HCT116 (cell line): ENCODE measurements around the gene CDKAL1. TPM values are rescaled to one million over a fixed set of nuclear protein-coding genes. Genes with fewer than 3 reads are reported as not detected.

Experiments used
- ATAC-seq: fragments of 200-7000 bp; cut with Tn5 transposase; 2 replicates; pipeline ENCODE4 v1.9.1; 2020; ENCODE audit warnings: mild to moderate bottlenecking, moderate library complexity
- BruUV-seq: library from RNA; stranded (reverse); fragments of 400-500 nt; replicated peaks from 2 replicates; lab custom pipeline; 2021; lab: Mats Ljungman, UMichigan
- CTCF ChIA-PET: fragments of 300-600 bp; sonication (Branson Sonifier 250); formaldehyde crosslinking; loops from one replicate; lab custom pipeline; 2021; ENCODE audit warnings: antibody characterized with exemption; lab: Charles Lee
- POLR2A ChIA-PET: fragments of 300-600, 350-600 bp; sonication (Branson Sonifier 250); formaldehyde crosslinking; loops from one replicate; lab custom pipeline; 2021; ENCODE audit warnings: antibody characterized with exemption; lab: Charles Lee
- RAD21 ChIA-PET, 2 experiments: fragments of 300-600 bp; sonication (Branson Sonifier 250); formaldehyde crosslinking; loops; one replicate each; lab custom pipeline; 2023; ENCODE audit warnings: low total read pairs in 2 of 2; ENCODE audit not compliant: uncharacterized antibody in 2 of 2, unreplicated experiment in 2 of 2, low non-redundant PET in 1 of 2; lab: Charles Lee
- DNase-seq: peaks from one replicate; pipeline ENCODE4 v3.0.0-alpha.2; 2010; ENCODE audit warnings: low read depth, low spot score
- H2AFZ ChIP-seq: fragments of 200-600 bp; shearing (Covaris generic), sonication (generic); 2 replicates; pipeline ENCODE4 v1.6.1; 2017; ENCODE audit warnings: low read depth, mixed run types, mixed read lengths, antibody characterized with exemption, low read length; ENCODE audit not compliant: poor library complexity, severe bottlenecking
- H3K27ac ChIP-seq: 2 replicates; pipeline ENCODE4 v1.5.1; 2012; ENCODE audit warnings: low read depth, low read length
- H3K27me3 ChIP-seq: fragments of 200-600 bp; sonication (generic); 2 replicates; pipeline ENCODE4 v1.6.1; 2016; ENCODE audit warnings: mixed run types, low read length, mixed read lengths; ENCODE audit not compliant: insufficient read depth
- H3K36me3 ChIP-seq, 2 experiments: fragments of 200-500 bp in 1 of 2; fragments of 200-600 bp in 1 of 2; sonication (Bioruptor generic) in 1 of 2; sonication (generic) in 1 of 2; 2 replicates each; pipeline versions ENCODE4 v1.5.1 to v1.6.1; 2014 to 2016; ENCODE audit warnings: low read length in 2 of 2, inconsistent platforms in 1 of 2, mixed read lengths in 1 of 2, mixed run types in 1 of 2; ENCODE audit not compliant: insufficient read depth in 2 of 2, control insufficient read depth in 1 of 2
- H3K4me1 ChIP-seq, 2 experiments: fragments of 200-600 bp in 1 of 2; sonication (generic) in 1 of 2; 2 replicates each; pipeline versions ENCODE4 v1.5.1 to v1.6.1; 2012 to 2017; ENCODE audit warnings: low read length in 2 of 2, inconsistent platforms in 1 of 2, mild to moderate bottlenecking in 1 of 2, mixed read lengths in 1 of 2, mixed run types in 1 of 2, moderate library complexity in 1 of 2; ENCODE audit not compliant: insufficient read depth in 2 of 2, control insufficient read depth in 1 of 2
- H3K4me2 ChIP-seq: fragments of 200-600 bp; sonication (generic); 2 replicates; pipeline ENCODE4 v1.6.1; 2017; ENCODE audit warnings: mixed run types, low read length, mixed read lengths
- H3K4me3 ChIP-seq, 2 experiments: fragments of 200-600 bp in 1 of 2; sonication (generic) in 1 of 2; replicated peaks in 1 of 2; 2 replicates each; pipeline ENCODE4 v1.5.1; 2011 to 2016; ENCODE audit warnings: low read length in 2 of 2, control low read depth in 1 of 2, low read depth in 1 of 2, mild to moderate bottlenecking in 1 of 2, mixed read lengths in 1 of 2, mixed run types in 1 of 2
- H3K79me2 ChIP-seq: fragments of 200-600 bp; sonication (generic); 2 replicates; pipeline ENCODE4 v1.6.1; 2017; ENCODE audit warnings: mild to moderate bottlenecking, mixed run types, low read length, moderate library complexity, mixed read lengths; ENCODE audit not compliant: insufficient read depth
- H3K9ac ChIP-seq: fragments of 200-600 bp; sonication (generic); 2 replicates; pipeline ENCODE4 v1.6.1; 2016; ENCODE audit warnings: low read length, mixed read lengths
- H3K9me2 ChIP-seq: fragments of 200-600 bp; sonication (generic), shearing (Covaris generic); 2 replicates; pipeline ENCODE4 v1.6.1; 2017; ENCODE audit warnings: mixed run types, mild to moderate bottlenecking, moderate library complexity; ENCODE audit not compliant: insufficient read depth
- H3K9me3 ChIP-seq, 2 experiments: fragments of 200-500 bp in 1 of 2; fragments of 200-600 bp in 1 of 2; sonication (Bioruptor generic) in 1 of 2; sonication (generic) in 1 of 2; 2 replicates each; pipeline ENCODE4 v1.6.1; 2014 to 2017; ENCODE audit warnings: low read length in 2 of 2, mixed read lengths in 2 of 2, inconsistent platforms in 1 of 2, low read depth in 1 of 2, mild to moderate bottlenecking in 1 of 2, mixed run types in 1 of 2, moderate library complexity in 1 of 2; ENCODE audit not compliant: control insufficient read depth in 1 of 2, insufficient read depth in 1 of 2
- H4K20me1 ChIP-seq: fragments of 200-600 bp; sonication (generic), shearing (Covaris generic); 2 replicates; pipeline ENCODE4 v1.6.1; 2017; ENCODE audit warnings: mixed run types, mild to moderate bottlenecking, moderate library complexity; ENCODE audit not compliant: insufficient read depth
- CEBPB ChIP-seq: IDR thresholded peaks from 2 replicates; pipeline ENCODE4 v1.6.1; 2012; ENCODE audit warnings: low read depth
- ELF1 ChIP-seq: IDR thresholded peaks from 2 replicates; pipeline ENCODE4 v1.6.1; 2012; ENCODE audit warnings: low read depth, borderline replicate concordance
- EZH2phosphoT487 ChIP-seq: fragments of 200-600 bp; IDR thresholded peaks from 2 replicates; pipeline ENCODE4 v1.6.1; 2018; ENCODE audit warnings: antibody characterized with exemption, borderline replicate concordance
- RAD21 ChIP-seq: IDR thresholded peaks from 2 replicates; pipeline ENCODE4 v1.6.1; 2012; ENCODE audit warnings: low read depth, mild to moderate bottlenecking
- SRF ChIP-seq: IDR thresholded peaks from 2 replicates; pipeline ENCODE4 v1.6.1; 2012; ENCODE audit warnings: low read depth
- ZFX ChIP-seq: fragments of 450-650 bp; IDR thresholded peaks from 2 replicates; pipeline ENCODE4 v1.6.1; 2017
- intact Hi-C: fragments of 100-400 bp; cut with micrococcal nuclease; formaldehyde crosslinking; loops from 2 replicates; pipeline ENCODE4 v1.10.0; 2022
- total RNA-seq: library from RNA; stranded (reverse); gene quantifications from one replicate; pipeline ENCODE4 v1.2.1, GENCODE V29; 2021; ENCODE audit not compliant: unreplicated experiment
- TF ChIP-seq, protein P1 (sequence below): IDR thresholded peaks from 2 replicates; pipeline ENCODE4 v1.6.1; 2011; ENCODE audit warnings: mild to moderate bottlenecking, low read length, moderate library complexity; ENCODE audit not compliant: insufficient replicate concordance; ENCODE audit errors: extremely low read depth
- TF ChIP-seq, protein P2 (sequence below): IDR thresholded peaks from 2 replicates; pipeline ENCODE4 v1.6.1; 2012
- TF ChIP-seq, protein P3 (sequence below): IDR thresholded peaks from 2 replicates; pipeline ENCODE4 v1.6.1; 2012; ENCODE audit warnings: low read depth

The CDKAL1 gene
- total RNA-seq, 1 experiment from 2014 or later: 14.9 TPM

DNA sequence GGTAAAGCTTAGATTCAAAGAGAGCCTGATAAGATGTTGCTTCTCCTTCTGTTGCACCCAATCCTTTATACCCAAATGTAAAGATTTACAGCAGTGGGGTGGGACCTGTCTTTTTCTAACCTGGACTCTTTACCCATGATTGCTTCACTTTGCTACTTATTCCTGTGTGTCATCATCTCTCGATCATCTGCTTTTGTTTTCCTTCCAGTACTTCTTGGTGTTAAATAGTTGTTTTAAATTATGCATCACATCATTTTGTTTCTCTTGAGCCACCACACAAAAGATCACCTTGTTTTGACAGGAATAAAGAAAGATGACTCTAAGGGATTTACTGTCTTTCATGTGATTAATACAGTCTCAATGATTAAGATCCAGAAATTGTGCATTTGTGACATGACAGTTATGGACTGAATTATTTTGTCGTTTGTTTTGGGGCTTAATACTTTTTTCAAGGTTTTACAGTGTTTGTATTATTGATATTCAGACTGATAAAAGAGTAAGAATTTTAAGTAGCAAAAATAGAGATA lies 123.1 kb downstream of the CDKAL1 start:
- ChIA-PET RAD21 (no interaction called here), POLR2A (no interaction called here), CTCF (no interaction called here)
- DNase-seq (no peak), ATAC-seq (no peak)
- Histone ChIP-seq H3K9me3 (no peaks in the 10 kb centered on the region), H3K79me2 (peaks cover 8% of the 10 kb centered on the region; the same call in 1 of the 2 replicates), H3K27me3 (no peaks in the 10 kb centered on the region), H3K9me2 (no peaks in the 10 kb centered on the region), H3K4me2 (no peak overlapping the region), H3K4me1 (peaks cover 11% of the 10 kb centered on the region in 2 experiments), H3K36me3 (no peaks in the 10 kb centered on the region), H3K27ac (no peak overlapping the region), H2AFZ (no peak overlapping the region), H3K9ac (no peak overlapping the region), H4K20me1 (no peaks in the 10 kb centered on the region), H3K4me3 (no peak overlapping the region)
- TF ChIP-seq, protein P1, sequence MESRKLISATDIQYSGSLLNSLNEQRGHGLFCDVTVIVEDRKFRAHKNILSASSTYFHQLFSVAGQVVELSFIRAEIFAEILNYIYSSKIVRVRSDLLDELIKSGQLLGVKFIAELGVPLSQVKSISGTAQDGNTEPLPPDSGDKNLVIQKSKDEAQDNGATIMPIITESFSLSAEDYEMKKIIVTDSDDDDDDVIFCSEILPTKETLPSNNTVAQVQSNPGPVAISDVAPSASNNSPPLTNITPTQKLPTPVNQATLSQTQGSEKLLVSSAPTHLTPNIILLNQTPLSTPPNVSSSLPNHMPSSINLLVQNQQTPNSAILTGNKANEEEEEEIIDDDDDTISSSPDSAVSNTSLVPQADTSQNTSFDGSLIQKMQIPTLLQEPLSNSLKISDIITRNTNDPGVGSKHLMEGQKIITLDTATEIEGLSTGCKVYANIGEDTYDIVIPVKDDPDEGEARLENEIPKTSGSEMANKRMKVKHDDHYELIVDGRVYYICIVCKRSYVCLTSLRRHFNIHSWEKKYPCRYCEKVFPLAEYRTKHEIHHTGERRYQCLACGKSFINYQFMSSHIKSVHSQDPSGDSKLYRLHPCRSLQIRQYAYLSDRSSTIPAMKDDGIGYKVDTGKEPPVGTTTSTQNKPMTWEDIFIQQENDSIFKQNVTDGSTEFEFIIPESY: no peak
- 0 out of 2 replicates have a peak, but pooled peaks have one; percentile 13 for TF ChIP-seq CEBPB
- intact Hi-C loops: no loop called here
- BruUV-seq: no TSS peak

DNA sequence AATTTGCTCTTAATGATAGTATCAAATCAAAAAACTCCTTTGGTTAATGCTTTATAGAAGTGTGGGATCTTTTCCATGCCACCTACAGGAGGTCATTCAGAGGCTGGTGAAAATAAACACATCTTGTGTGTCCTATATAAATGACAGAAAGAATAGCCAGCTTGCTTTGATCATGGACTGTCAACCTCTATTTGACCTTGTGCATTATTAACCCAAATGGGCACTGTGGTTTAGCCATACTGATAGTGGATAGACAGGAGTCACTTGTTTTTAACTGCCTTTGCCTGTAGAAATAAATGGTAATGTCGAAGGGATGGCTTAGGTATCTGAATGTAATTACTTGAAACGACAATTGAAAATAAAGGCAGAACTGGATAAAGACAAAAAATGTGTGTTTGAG lies 123.8 kb downstream of the CDKAL1 start:
- no peak for ATAC-seq
- H3K4me2 ChIP-seq: no peak overlapping the region
- TF ChIP-seq ZFX (no peak), SRF (no peak), RAD21 (no peak), EZH2phosphoT487 (no peak), ELF1 (no peak)
- TF ChIP-seq, protein P1: no peak
- TF ChIP-seq, protein P2, sequence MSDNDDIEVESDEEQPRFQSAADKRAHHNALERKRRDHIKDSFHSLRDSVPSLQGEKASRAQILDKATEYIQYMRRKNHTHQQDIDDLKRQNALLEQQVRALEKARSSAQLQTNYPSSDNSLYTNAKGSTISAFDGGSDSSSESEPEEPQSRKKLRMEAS: no peak
- TF ChIP-seq, protein P3, sequence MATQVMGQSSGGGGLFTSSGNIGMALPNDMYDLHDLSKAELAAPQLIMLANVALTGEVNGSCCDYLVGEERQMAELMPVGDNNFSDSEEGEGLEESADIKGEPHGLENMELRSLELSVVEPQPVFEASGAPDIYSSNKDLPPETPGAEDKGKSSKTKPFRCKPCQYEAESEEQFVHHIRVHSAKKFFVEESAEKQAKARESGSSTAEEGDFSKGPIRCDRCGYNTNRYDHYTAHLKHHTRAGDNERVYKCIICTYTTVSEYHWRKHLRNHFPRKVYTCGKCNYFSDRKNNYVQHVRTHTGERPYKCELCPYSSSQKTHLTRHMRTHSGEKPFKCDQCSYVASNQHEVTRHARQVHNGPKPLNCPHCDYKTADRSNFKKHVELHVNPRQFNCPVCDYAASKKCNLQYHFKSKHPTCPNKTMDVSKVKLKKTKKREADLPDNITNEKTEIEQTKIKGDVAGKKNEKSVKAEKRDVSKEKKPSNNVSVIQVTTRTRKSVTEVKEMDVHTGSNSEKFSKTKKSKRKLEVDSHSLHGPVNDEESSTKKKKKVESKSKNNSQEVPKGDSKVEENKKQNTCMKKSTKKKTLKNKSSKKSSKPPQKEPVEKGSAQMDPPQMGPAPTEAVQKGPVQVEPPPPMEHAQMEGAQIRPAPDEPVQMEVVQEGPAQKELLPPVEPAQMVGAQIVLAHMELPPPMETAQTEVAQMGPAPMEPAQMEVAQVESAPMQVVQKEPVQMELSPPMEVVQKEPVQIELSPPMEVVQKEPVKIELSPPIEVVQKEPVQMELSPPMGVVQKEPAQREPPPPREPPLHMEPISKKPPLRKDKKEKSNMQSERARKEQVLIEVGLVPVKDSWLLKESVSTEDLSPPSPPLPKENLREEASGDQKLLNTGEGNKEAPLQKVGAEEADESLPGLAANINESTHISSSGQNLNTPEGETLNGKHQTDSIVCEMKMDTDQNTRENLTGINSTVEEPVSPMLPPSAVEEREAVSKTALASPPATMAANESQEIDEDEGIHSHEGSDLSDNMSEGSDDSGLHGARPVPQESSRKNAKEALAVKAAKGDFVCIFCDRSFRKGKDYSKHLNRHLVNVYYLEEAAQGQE: no peak

More for the DNA sequence above, 123.8 kb downstream of the CDKAL1 start:
- ChIA-PET RAD21 (no interaction called here), POLR2A (no interaction called here), CTCF (no interaction called here)
- no peak overlapping the region for H3K9ac ChIP-seq
- BruUV-seq: no TSS peak
- H4K20me1 ChIP-seq: no peaks in the 10 kb centered on the region
- H3K4me3 ChIP-seq: no peak overlapping the region
- 0 out of 2 replicates have a peak, but pooled peaks cover 8% of the 10 kb centered on the region for H3K79me2 ChIP-seq
- no peaks in the 10 kb centered on the region for H3K27me3 ChIP-seq
- intact Hi-C loops: no loop called here
- H3K36me3 ChIP-seq: no peaks in the 10 kb centered on the region
- DNase-seq: no peak
- no peaks in the 10 kb centered on the region for H3K9me2 ChIP-seq
- peaks cover 4% of the 10 kb centered on the region in 2 experiments; a peak in 3 of 4 replicates for H3K4me1 ChIP-seq
- H3K9me3 ChIP-seq: no peaks in the 10 kb centered on the region
- H2AFZ ChIP-seq: no peak overlapping the region
- H3K27ac ChIP-seq: no peak overlapping the region
